ENCODE results near the gene DNAH9. TPM values are rescaled to one million over a fixed set of nuclear protein-coding genes. Genes with fewer than 3 reads are reported as not detected.

The DNAH9 gene
- total RNA-seq, 2 donors from 2014 or later, result not detected

DNA sequence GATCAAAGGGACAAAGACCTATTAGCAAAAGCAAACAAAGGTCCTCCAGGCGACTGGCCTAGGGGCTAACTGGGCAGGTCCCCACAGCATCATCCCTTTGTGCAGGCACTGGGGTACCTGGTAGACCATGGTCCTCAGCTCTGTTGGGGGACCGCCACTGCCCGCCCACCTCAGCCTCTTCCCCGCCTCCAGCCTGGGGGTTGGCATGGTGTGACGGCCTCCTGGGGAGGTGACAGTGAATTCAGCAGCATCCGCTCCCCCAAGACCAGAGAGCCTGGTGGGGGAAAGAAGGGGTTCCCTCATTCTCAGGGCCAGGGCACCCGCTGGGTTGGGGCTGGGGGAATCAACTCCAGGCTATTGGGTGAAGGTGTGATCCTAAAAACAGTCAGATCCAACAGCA lies 38.7 kb upstream of the DNAH9 start:
- no peaks in the 10 kb centered on the region for H3K9me3 ChIP-seq
- no peaks in the 10 kb centered on the region for H3K36me3 ChIP-seq
- H3K27me3 ChIP-seq (replicated peaks; ENCODE audit: insufficient read depth), result no peaks in the 10 kb centered on the region
- no peaks in the 10 kb centered on the region for H3K4me1 ChIP-seq (ENCODE audit: control insufficient read depth in 1 of 2, low read depth in 2 of 2)
- no peak overlapping the region for H3K27ac ChIP-seq
- DNase-seq (ENCODE audit: low spot score) (no peak), ATAC-seq (ENCODE audit: insufficient number of reproducible peaks, low FRiP score, low read depth) (no peak)
- TF ChIP-seq CTCF (IDR thresholded peaks at IDR 0.05), result no peak
- no peak overlapping the region for H3K4me3 ChIP-seq

- no peak overlapping the region for H3K4me3 ChIP-seq
- DNase-seq (ENCODE audit: low spot score) (no peak), ATAC-seq (ENCODE audit: insufficient number of reproducible peaks, low FRiP score, low read depth) (no peak)
- no peak overlapping the region for H3K27ac ChIP-seq
- no peak for TF ChIP-seq CTCF (IDR thresholded peaks at IDR 0.05)
- H3K27me3 ChIP-seq (replicated peaks; ENCODE audit: insufficient read depth), result no peaks in the 10 kb centered on the region
- H3K36me3 ChIP-seq, result no peaks in the 10 kb centered on the region
- no peaks in the 10 kb centered on the region for H3K4me1 ChIP-seq (ENCODE audit: control insufficient read depth in 1 of 2, low read depth in 2 of 2)
- H3K9me3 ChIP-seq, result no peaks in the 10 kb centered on the region
Measured at GRCh38 chr17:11561281-11561680, 37.0 kb upstream of the DNAH9 start.

GRCh38 chr17:11561702-11562101 lies 36.6 kb upstream of the DNAH9 start:
- Histone ChIP-seq H3K4me1 (ENCODE audit: control insufficient read depth in 1 of 2, low read depth in 2 of 2) (no peaks in the 10 kb centered on the region), H3K27ac (no peak overlapping the region), H3K36me3 (no peaks in the 10 kb centered on the region), H3K4me3 (no peak overlapping the region), H3K9me3 (no peaks in the 10 kb centered on the region), H3K27me3 (replicated peaks; ENCODE audit: insufficient read depth) (no peaks in the 10 kb centered on the region)
- no peak for ATAC-seq (ENCODE audit: insufficient number of reproducible peaks, low FRiP score, low read depth)
- no peak for DNase-seq (ENCODE audit: low spot score)
- TF ChIP-seq CTCF (IDR thresholded peaks at IDR 0.05), result no peak

DNA sequence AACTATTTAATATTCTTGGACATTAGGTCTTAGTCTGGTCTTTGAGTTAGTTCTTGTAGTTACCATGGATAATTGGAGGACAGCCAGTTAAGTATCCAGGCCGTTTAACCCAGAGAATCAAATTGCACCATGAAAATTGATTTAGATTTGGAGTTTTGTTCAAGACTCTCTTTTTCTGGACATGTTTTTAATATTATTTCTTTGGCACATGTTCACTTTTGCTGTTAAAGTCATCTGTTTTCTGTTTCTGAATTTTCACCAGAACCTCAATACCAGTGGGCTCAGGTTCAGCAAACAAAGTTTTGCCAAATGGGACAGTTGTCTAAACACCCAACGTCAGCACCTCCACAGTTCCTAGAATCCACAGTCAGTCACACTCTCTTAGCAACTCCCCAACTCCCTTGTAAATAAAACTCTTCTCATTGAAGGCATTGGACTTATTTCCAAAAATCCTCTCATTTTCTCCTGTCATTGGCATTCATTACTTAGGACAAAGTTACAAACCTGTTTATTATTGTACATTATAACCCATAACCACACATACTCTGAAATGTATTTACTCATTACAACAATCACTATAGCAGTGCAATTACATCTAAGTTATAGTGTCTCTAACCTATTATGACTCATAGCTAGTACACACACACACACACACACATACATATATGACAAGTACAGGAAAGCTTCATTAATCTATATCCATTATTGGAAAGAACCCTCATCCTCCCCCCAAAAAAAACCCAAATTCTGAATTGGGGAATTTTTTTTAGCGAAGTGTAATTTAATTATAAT lies 33.5 kb upstream of the DNAH9 start:
- Histone ChIP-seq H3K36me3 (no peaks in the 10 kb centered on the region), H3K27me3 (replicated peaks; ENCODE audit: insufficient read depth) (no peaks in the 10 kb centered on the region), H3K4me1 (ENCODE audit: control insufficient read depth in 1 of 2, low read depth in 2 of 2) (no peaks in the 10 kb centered on the region), H3K9me3 (no peaks in the 10 kb centered on the region), H3K27ac (no peak overlapping the region), H3K4me3 (no peak overlapping the region)
- no peak for TF ChIP-seq CTCF (IDR thresholded peaks at IDR 0.05)
- ATAC-seq (ENCODE audit: insufficient number of reproducible peaks, low FRiP score, low read depth) (no peak), DNase-seq (ENCODE audit: low spot score) (no peak)

DNA sequence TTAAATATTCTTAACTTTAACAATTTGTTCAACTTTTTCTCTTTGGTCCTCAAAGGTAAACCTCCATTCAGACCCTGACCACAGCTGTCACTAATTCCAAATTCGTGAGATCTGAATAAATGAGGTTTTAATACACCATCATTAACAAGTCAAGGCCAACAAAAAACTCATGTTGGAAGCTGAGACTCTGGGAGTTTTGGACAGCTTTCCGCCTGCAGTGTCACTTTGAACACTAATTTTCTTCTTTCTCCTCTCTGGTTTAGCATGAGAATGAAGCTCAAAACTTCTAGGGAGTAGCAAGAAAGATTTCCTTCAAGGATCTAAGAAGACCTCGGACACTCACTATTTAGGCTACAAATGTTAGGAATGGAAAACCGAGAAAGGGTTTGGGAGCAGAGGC lies 32.7 kb upstream of the DNAH9 start:
- no peaks in the 10 kb centered on the region for H3K9me3 ChIP-seq
- no peak for TF ChIP-seq CTCF (IDR thresholded peaks at IDR 0.05)
- DNase-seq (ENCODE audit: low spot score) (no peak), ATAC-seq (ENCODE audit: insufficient number of reproducible peaks, low FRiP score, low read depth) (no peak)
- no peaks in the 10 kb centered on the region for H3K4me1 ChIP-seq (ENCODE audit: control insufficient read depth in 1 of 2, low read depth in 2 of 2)
- no peaks in the 10 kb centered on the region for H3K36me3 ChIP-seq
- H3K27me3 ChIP-seq (replicated peaks; ENCODE audit: insufficient read depth), result no peaks in the 10 kb centered on the region
- H3K27ac ChIP-seq, result no peak overlapping the region
- H3K4me3 ChIP-seq, result no peak overlapping the region
